GM21576 (cell line): ENCODE data around the gene TRPM2.

ENCODE experiments used
- ATAC-seq: cut with Tn5 transposase; IDR thresholded peaks from one replicate; pipeline ENCODE4 v1.9.1; 2021; ENCODE audit warnings: mild to moderate bottlenecking, moderate library complexity; ENCODE audit not compliant: unreplicated experiment

Gene TRPM2

GRCh38 chr21:44424608-44425306 lies 71.3 kb downstream of the TRPM2 start:
- no peak for ATAC-seq

- no peak for ATAC-seq
These were observed 72.0 kb downstream of the TRPM2 start for GRCh38 chr21:44425307-44425894.

DNA sequence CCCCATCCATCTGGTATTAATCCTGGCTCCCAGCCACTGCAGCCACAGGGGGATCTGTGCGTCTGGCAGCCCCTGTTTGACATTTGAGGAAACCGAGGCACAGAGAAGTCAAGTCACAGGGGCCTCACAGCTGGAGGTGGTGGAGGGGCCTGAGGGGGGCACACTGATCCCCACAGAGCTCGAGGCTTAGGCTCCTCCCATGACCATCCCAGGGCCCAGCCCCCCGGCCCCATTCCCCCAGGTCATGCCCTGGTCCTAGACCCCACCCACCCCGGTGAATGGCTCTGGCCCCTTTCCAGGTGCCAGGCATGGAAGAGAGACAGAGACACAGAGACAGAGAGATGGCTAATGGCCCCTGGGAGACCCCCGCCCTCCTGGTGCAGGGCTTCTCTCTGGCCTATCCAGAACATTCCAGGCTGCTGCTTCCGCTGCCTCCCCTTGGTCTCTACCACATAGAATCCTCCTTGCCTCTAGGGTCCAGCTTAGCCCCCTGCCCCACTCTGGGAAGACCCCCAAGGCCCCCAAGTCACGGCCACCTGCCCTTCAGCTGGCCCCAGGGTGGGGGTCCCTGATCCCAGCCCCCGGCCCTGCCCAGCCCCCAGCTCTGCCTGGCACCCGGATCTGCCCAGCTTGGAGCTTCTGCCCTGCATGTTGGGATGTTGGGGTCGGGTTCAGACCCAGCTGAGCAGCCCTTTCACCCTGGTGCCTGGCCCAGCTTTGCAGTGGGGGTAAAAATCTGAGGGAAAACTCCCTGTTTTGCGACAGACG lies 72.7 kb downstream of the TRPM2 start:
- ATAC-seq, result no peak

DNA sequence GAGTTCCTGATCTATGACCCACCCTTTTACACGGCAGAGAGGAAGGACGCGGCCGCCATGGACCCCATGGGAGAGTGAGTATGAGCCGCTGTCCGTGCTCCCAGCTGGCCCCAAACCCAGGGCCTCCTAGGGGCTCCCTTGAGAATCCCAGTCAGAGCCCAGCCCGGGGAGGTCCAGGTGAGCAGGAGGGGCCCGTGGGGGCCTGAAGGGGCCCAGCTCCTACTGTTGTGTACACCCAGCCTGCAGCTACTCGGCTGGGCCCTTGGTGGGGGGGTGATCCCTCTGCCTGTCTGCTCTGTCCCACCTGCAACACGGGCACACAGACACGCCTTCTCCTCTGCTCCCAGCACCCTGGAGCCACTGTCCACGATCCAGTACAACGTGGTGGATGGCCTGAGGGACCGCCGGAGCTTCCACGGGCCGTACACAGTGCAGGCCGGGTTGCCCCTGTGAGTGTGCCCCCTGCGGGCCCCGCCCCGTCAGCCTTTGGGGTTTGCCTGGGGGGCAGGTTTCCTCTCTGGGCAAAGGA lies 73.3 kb downstream of the TRPM2 start:
- no peak for ATAC-seq

GRCh38 chr21:44427241-44428120 lies 74.1 kb downstream of the TRPM2 start:
- ATAC-seq, result no peak

GRCh38 chr21:44428281-44428960 lies 75.0 kb downstream of the TRPM2 start:
- no peak for ATAC-seq

DNA sequence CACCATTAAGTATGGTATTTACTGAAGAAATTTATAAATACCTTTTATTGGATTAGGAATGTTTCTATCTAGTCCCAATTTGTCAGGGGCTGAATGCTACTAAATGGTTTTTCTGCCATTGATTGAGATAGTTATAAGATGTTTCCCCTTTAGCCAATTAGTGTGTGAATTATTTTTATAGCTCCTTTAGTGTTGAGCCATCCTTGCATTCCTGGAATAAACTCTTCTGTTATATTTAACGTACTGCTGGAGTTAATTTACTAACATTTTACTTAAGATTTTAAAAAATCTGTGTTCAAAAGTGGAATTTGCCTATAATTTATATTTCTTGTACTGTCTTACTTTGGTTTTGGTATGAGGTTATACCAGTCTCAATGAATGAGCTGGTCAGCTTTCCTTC lies 76.5 kb downstream of the TRPM2 start:
- no peak for ATAC-seq

DNA sequence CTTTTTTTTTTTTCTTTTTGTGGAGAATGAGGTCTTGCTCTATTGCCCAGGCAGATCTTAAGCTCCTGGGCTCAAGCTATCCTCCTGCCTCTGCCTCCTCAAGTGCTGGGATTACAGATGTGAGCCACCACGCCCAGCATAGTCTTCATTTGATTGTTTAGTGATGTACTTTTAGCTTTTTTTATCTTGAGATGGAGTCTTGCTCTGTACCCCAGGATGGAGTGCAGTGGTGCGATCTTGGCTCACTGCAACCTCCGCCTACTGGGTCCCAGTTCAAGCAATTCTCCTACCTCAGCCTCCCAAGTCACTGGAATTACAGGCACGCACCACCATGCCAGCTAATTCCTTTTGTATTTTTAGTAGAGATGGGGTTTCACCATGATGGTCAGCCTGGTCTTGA lies 77.9 kb downstream of the TRPM2 start:
- no peak for ATAC-seq

DNA sequence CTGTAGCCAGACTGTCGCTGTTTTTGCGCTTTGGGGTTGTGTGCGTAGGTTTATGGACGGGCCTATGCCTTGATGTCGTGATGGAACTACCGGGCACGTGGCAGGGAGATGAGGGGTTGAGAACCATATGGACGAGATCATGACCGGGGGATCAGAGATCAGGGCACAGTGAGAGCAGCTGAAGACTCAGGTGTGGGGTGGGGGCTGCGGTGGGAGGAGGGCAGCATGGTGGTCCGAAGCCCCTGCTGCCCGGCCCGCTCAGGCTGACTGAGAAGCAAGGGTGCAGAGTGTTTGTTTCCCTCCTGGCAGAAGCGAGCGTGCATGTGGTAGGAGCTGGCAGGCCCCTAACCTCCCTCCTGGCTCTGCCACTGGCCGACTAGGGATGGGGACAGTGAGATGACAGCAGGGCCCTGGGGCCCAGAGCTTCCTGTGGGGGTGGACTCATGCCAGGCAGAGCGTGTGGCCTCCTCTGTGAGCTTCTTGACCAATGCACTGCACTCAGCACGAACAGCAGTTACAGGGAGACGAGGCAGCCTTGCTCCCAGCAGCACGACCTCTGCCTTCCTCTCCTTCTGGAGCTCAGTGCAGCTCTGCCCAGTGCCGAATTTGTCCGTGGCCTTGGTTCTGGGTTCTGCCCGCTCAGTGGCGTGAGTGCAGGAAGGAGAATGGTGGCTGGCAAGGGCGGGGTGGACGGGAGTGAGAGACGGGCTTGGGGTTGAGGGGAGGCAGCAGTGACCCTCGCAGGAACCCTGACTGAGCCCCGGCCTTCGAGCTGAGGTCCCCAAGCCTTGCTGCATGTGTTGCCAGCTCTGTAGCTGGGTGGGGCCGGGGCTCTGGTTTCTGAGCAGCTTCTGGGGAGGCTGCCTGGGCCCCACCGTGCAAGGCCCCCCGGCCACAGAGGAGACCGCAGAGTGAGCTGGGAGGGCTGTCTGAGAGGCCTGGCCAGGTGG lies 79.7 kb downstream of the TRPM2 start:
- ATAC-seq, result no peak

GRCh38 chr21:44433791-44434567 lies 80.6 kb downstream of the TRPM2 start:
- ATAC-seq, result no peak

DNA sequence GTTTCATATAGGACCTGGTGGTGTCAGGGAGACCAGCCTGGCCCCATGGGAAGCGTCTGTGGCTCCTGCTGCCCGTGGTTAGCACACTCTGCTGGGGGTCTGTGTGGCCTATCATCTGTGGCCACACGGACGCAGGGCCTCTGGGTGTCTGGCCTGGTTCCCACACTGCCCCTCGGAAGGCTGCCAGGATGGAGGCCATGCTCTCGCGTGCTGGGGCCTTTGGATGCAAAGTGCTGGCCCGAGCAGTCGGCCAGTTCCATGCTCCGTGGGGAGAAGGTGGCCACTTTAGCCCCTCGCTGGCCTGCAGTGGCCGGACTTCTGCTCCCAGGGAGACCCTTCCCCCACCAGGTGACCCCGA lies 81.1 kb downstream of the TRPM2 start:
- ATAC-seq, result no peak

DNA sequence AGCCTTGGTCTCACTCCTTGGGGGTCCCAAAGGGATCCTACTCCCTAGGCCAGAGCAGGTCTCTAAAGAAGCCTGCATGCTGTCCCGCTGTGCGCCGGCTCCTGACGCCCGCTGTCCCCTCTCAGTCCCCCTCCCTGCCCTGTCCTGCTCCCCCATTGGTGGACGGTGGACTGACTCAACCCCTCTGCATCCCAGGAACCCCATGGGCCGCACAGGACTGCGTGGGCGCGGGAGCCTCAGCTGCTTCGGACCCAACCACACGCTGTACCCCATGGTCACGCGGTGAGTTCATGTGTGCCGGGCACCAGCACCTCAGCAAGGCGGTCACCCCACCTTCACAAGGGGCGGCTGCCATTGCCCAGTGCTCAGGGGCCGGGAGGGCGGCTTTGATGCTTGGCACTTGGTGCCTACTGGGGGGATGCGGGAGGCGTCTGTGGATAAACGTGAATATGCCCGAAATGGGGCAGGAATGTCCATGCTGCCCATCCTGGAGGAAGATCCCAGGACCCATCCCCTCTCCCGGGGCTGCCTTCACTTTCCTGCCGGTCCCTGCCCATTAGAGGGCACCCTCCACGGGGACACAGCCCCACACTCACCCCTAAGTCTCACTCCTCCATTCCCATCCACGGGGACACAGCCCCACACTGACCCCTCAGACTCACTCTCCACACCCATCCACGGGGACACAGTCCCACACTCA lies 81.7 kb downstream of the TRPM2 start:
- ATAC-seq, result no peak

GRCh38 chr21:44436111-44436611 lies 82.7 kb downstream of the TRPM2 start:
- ATAC-seq, result no peak

- no peak for ATAC-seq
These were observed 83.5 kb downstream of the TRPM2 start for GRCh38 chr21:44436958-44437357.

DNA sequence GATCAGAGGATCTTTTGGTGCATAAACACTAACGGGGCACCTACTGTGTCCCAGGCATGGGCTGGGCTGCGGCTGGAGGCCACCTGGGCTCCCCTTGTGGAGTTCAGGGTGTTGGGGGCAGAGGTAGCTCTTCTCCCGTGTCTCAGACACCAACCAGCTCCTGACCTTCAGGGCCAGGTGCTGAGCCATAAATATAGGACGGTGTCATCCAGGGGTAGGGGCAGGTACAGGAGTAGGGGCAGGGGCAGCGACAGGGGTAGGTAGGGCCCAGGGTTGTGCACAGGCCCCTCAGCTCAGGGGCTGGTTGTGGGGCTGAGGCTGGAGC lies 83.9 kb downstream of the TRPM2 start:
- ATAC-seq, result no peak

GRCh38 chr21:44437696-44438431 lies 84.4 kb downstream of the TRPM2 start:
- no peak for ATAC-seq

- ATAC-seq, result no peak
These were observed 85.2 kb downstream of the TRPM2 start for GRCh38 chr21:44438531-44439210.
